ENCODE results near the gene ASCL1. TPM values are rescaled to one million over a fixed set of nuclear protein-coding genes. Genes with fewer than 3 reads are reported as not detected.

The ASCL1 gene
- total RNA-seq, 2 experiments from 2014 or later: not detected

GRCh38 chr12:102990419-102990818 is 32.9 kb downstream of the ASCL1 start:
- Histone ChIP-seq H3K9me3 (ENCODE audit: control insufficient read depth in 1 of 2, insufficient read depth in 1 of 2, low read length in 2 of 2) (peaks cover 0 to 5% of the 10 kb centered on the region in 2 experiments), H3K27ac (ENCODE audit: low read depth in 1 of 2, low read length in 2 of 2) (no peak overlapping the region), H3K27me3 (ENCODE audit: control insufficient read depth in 1 of 2, insufficient read depth in 2 of 2, low read length in 2 of 2) (peaks cover 0 to 3% of the 10 kb centered on the region in 2 experiments), H3K4me1 (ENCODE audit: insufficient read depth, low read length) (no peaks in the 10 kb centered on the region), H3K36me3 (ENCODE audit: insufficient read depth, low read length) (no peaks in the 10 kb centered on the region), H3K4me3 (ENCODE audit: low read length) (no peak overlapping the region)
- peaks cover 4% of the 10 kb centered on the region for H3K4me1 Mint-ChIP-seq (ENCODE audit: low read depth)
- H3K4me3 Mint-ChIP-seq: no peak overlapping the region
- H3K36me3 Mint-ChIP-seq (ENCODE audit: low read depth): no peaks in the 10 kb centered on the region
- ChIA-PET POLR2A (no interaction called here), CTCF (no interaction called here)
- peaks cover 5% of the 10 kb centered on the region for H3K9me3 Mint-ChIP-seq
- H3K27ac Mint-ChIP-seq: no peak overlapping the region
- DNase-seq (no peak), ATAC-seq (ENCODE audit: poor library complexity) (no peak)
- H3K27me3 Mint-ChIP-seq: peaks cover 17% of the 10 kb centered on the region
- no peak for TF ChIP-seq CTCF (IDR thresholded peaks at IDR 0.05)
- intact Hi-C loops (cut with DNase I, micrococcal nuclease): no loop called here

- POLR2A ChIA-PET: no interaction called here
- Mint-ChIP-seq H3K36me3 (ENCODE audit: low read depth) (no peaks in the 10 kb centered on the region), H3K4me3 (no peak overlapping the region), H3K27me3 (peaks cover 16% of the 10 kb centered on the region), H3K4me1 (ENCODE audit: low read depth) (peaks cover 4% of the 10 kb centered on the region), H3K27ac (no peak overlapping the region), H3K9me3 (peaks cover 5% of the 10 kb centered on the region)
- H3K9me3 ChIP-seq (ENCODE audit: control insufficient read depth in 1 of 2, insufficient read depth in 1 of 2, low read length in 2 of 2): peaks cover 0 to 5% of the 10 kb centered on the region in 2 experiments
- no peaks in the 10 kb centered on the region for H3K36me3 ChIP-seq (ENCODE audit: insufficient read depth, low read length)
- ATAC-seq (ENCODE audit: poor library complexity) (no peak), DNase-seq (no peak)
- intact Hi-C loops (cut with DNase I, micrococcal nuclease): no loop called here
- H3K27ac ChIP-seq (ENCODE audit: low read depth in 1 of 2, low read length in 2 of 2): no peak overlapping the region
- H3K4me1 ChIP-seq (ENCODE audit: insufficient read depth, low read length): no peaks in the 10 kb centered on the region
- no peak overlapping the region for H3K4me3 ChIP-seq (ENCODE audit: low read length)
- CTCF ChIA-PET: no interaction called here
- no peak for TF ChIP-seq CTCF (IDR thresholded peaks at IDR 0.05)
- H3K27me3 ChIP-seq (ENCODE audit: control insufficient read depth in 1 of 2, insufficient read depth in 2 of 2, low read length in 2 of 2): peaks cover 0 to 3% of the 10 kb centered on the region in 2 experiments
Measured at GRCh38 chr12:102992297-102992696, 34.8 kb downstream of the ASCL1 start.

- CTCF ChIA-PET: no interaction called here
- Mint-ChIP-seq H3K4me1 (ENCODE audit: low read depth) (peaks cover 4% of the 10 kb centered on the region), H3K27ac (no peak overlapping the region), H3K9me3 (peaks cover 5% of the 10 kb centered on the region), H3K27me3 (peaks cover 16% of the 10 kb centered on the region), H3K36me3 (ENCODE audit: low read depth) (no peaks in the 10 kb centered on the region), H3K4me3 (no peak overlapping the region)
- intact Hi-C loops (cut with DNase I, micrococcal nuclease): no loop called here
- Histone ChIP-seq H3K27ac (ENCODE audit: low read depth in 1 of 2, low read length in 2 of 2) (no peak overlapping the region), H3K9me3 (ENCODE audit: control insufficient read depth in 1 of 2, insufficient read depth in 1 of 2, low read length in 2 of 2) (peaks cover 0 to 3% of the 10 kb centered on the region in 2 experiments), H3K27me3 (ENCODE audit: control insufficient read depth in 1 of 2, insufficient read depth in 2 of 2, low read length in 2 of 2) (peaks cover 0 to 3% of the 10 kb centered on the region in 2 experiments), H3K4me3 (ENCODE audit: low read length) (no peak overlapping the region), H3K4me1 (ENCODE audit: insufficient read depth, low read length) (no peaks in the 10 kb centered on the region), H3K36me3 (ENCODE audit: insufficient read depth, low read length) (no peaks in the 10 kb centered on the region)
- DNase-seq: no peak
- ATAC-seq (ENCODE audit: poor library complexity): no peak
- POLR2A ChIA-PET: no interaction called here
- TF ChIP-seq CTCF (IDR thresholded peaks at IDR 0.05): no peak
Measured at GRCh38 chr12:102992720-102993119, 35.2 kb downstream of the ASCL1 start.
